ENCODE measurements around the gene ZNF365.

The ZNF365 gene

DNA sequence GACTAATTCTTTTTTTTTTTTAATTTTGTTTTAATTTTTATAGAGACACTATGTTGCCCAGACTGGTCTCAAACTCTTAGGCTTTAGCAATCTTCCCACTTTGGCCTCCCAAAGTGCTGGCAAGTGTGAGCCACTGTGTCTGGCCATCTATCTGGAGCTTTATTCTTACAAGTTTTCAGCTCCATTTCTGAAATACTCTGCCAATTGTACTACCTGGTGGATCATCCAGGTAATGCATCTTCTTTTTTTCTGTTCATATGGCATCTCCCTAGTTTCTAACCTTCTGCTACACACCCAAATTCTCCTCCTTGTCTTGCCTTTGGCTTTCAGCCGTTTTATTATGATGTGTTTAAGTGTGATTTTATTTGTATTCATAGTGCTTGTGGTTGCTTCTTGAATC, 40.2 kb downstream of the ZNF365 start:
- no peak overlapping the region for H3K27ac ChIP-seq (ENCODE audit: low read length)
- H3K4me3 ChIP-seq (ENCODE audit: low read length in 2 of 2), result no peak overlapping the region
- no peaks in the 10 kb centered on the region for H3K4me1 ChIP-seq (ENCODE audit: control insufficient read depth, insufficient read depth, low read length)
- H3K9me3 ChIP-seq (ENCODE audit: control insufficient read depth in 2 of 2, low read length in 2 of 2), result no peaks in the 10 kb centered on the region
- no peak overlapping the region for H3K9ac ChIP-seq (ENCODE audit: low read length in 2 of 2)
- H3K27me3 ChIP-seq (ENCODE audit: control insufficient read depth in 1 of 2, insufficient read depth in 2 of 2, low read length in 2 of 2), result no peaks in the 10 kb centered on the region
- no peaks in the 10 kb centered on the region for H3K36me3 ChIP-seq (ENCODE audit: control insufficient read depth in 2 of 2, insufficient read depth in 2 of 2, low read length in 2 of 2)

DNA sequence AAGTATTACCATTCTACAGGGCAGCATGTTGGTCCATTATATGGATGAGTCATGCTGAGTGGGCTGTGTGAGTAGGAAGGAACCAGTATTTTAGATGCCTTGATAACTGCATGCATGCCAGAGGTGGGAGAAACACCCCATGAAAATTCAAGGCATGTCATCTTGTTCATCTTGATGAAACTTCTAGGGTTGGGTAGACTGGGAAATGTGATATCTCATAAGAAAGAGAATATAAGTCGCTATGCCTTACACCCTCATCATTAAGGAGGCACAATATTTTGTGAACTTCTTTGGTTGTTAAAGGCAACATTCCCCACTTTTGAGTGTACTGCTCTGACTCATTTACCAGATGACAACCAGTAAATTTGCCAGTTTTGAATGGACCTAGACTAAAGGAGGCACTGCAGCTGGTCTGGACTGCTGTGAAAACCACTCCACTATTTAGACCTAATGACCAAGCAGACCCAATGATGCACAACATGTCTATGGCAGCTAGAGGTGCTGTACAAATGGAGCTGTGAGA, 48.0 kb downstream of the ZNF365 start:
- no peaks in the 10 kb centered on the region for H3K9me3 ChIP-seq (ENCODE audit: control insufficient read depth in 2 of 2, low read length in 2 of 2)
- H3K4me1 ChIP-seq (ENCODE audit: control insufficient read depth, insufficient read depth, low read length), result no peaks in the 10 kb centered on the region
- no peak overlapping the region for H3K9ac ChIP-seq (ENCODE audit: low read length in 2 of 2)
- H3K27me3 ChIP-seq (ENCODE audit: control insufficient read depth in 1 of 2, insufficient read depth in 2 of 2, low read length in 2 of 2), result no peaks in the 10 kb centered on the region
- no peaks in the 10 kb centered on the region for H3K36me3 ChIP-seq (ENCODE audit: control insufficient read depth in 2 of 2, insufficient read depth in 2 of 2, low read length in 2 of 2)
- H3K4me3 ChIP-seq (ENCODE audit: low read length in 2 of 2), result no peak overlapping the region
- H3K27ac ChIP-seq (ENCODE audit: low read length), result no peak overlapping the region

DNA sequence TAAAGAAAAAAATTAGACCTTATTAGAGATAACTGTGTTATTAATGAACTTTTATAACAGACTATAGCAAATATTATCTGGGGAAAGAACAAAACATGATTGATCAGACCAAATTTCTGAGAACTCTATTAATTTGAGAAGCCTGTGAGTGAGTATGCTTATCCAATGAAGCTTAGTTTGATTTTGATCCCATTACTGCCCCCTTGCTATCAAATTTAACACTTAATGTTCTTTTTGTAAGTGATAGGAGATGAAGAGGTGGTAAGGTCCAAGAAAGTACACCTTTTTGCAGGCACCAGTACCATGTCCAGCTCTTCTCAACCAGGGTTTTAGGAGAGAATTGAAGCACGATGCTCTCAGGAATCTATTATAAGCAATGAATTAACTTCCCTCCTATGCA, 49.9 kb downstream of the ZNF365 start:
- H3K36me3 ChIP-seq (ENCODE audit: control insufficient read depth in 2 of 2, insufficient read depth in 2 of 2, low read length in 2 of 2), result no peaks in the 10 kb centered on the region
- no peak overlapping the region for H3K9ac ChIP-seq (ENCODE audit: low read length in 2 of 2)
- no peaks in the 10 kb centered on the region for H3K27me3 ChIP-seq (ENCODE audit: control insufficient read depth in 1 of 2, insufficient read depth in 2 of 2, low read length in 2 of 2)
- H3K4me3 ChIP-seq (ENCODE audit: low read length in 2 of 2), result no peak overlapping the region
- H3K27ac ChIP-seq (ENCODE audit: low read length), result no peak overlapping the region
- H3K9me3 ChIP-seq (ENCODE audit: control insufficient read depth in 2 of 2, low read length in 2 of 2), result no peaks in the 10 kb centered on the region
- H3K4me1 ChIP-seq (ENCODE audit: control insufficient read depth, insufficient read depth, low read length), result no peaks in the 10 kb centered on the region

DNA sequence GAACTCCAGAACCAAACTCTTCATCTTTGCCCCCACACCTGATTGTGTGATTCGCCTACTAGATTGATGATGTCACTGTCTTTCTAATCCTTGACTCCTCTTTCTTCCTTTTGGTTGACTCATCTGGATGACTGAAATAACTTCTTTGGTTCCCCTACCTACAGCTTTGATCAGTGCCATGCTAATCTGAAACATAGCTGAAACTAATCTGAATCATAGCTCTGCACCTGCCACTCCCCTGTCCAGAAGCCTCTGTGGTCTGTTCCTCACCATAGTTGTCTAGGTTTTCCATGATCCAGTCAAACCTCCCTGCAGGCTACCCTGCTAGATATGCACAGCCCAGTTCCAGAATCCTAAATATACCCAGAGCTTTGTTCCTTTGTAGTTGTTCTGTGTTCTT, 51.9 kb downstream of the ZNF365 start:
- Histone ChIP-seq H3K9me3 (ENCODE audit: control insufficient read depth in 2 of 2, low read length in 2 of 2) (no peaks in the 10 kb centered on the region), H3K9ac (ENCODE audit: low read length in 2 of 2) (no peak overlapping the region), H3K4me3 (ENCODE audit: low read length in 2 of 2) (no peak overlapping the region), H3K27ac (ENCODE audit: low read length) (no peak overlapping the region), H3K4me1 (ENCODE audit: control insufficient read depth, insufficient read depth, low read length) (no peaks in the 10 kb centered on the region), H3K27me3 (ENCODE audit: control insufficient read depth in 1 of 2, insufficient read depth in 2 of 2, low read length in 2 of 2) (no peaks in the 10 kb centered on the region), H3K36me3 (ENCODE audit: control insufficient read depth in 2 of 2, insufficient read depth in 2 of 2, low read length in 2 of 2) (no peaks in the 10 kb centered on the region)

DNA sequence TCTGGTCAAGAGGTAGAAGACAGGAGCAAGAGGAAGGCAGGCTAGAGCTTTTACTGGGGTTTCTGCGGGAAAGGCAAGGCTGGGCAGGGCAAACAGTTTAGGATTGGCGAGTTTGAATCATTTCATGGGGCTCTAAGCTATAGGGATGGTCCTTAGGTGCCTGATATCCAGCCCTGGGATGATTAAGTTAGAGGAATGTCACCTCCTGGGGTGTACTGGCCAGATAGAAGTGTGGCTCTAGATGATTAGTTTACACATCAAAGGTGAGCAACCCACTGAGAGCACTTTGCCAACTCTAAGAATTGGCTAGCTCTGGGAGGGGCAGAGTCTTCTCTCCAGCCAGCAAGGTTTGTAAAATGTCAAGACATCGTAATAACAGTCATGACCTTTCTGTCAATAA, 52.4 kb downstream of the ZNF365 start:
- H3K9me3 ChIP-seq (ENCODE audit: control insufficient read depth in 2 of 2, low read length in 2 of 2), result no peaks in the 10 kb centered on the region
- no peak overlapping the region for H3K9ac ChIP-seq (ENCODE audit: low read length in 2 of 2)
- no peak overlapping the region for H3K27ac ChIP-seq (ENCODE audit: low read length)
- no peaks in the 10 kb centered on the region for H3K4me1 ChIP-seq (ENCODE audit: control insufficient read depth, insufficient read depth, low read length)
- no peak overlapping the region for H3K4me3 ChIP-seq (ENCODE audit: low read length in 2 of 2)
- no peaks in the 10 kb centered on the region for H3K36me3 ChIP-seq (ENCODE audit: control insufficient read depth in 2 of 2, insufficient read depth in 2 of 2, low read length in 2 of 2)
- no peaks in the 10 kb centered on the region for H3K27me3 ChIP-seq (ENCODE audit: control insufficient read depth in 1 of 2, insufficient read depth in 2 of 2, low read length in 2 of 2)

DNA sequence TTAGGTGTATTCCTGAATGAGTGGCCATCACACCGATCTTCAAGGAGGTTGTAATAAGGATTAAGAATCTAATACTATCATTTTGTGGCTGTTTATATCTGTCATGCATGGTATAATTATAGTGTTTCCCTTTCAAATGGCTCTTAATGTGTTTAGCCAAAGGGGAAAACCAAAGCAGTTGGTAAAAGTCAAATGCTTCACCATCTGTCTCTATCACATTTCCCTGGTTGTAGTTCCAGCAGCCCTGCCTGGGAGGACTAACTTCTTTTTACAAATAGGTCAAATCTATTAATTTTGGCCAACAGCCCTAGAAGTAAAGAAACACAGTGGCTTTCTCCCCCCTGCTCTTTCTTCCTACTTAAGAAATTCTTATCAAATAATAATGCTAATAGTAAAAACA, 56.7 kb downstream of the ZNF365 start:
- no peaks in the 10 kb centered on the region for H3K9me3 ChIP-seq (ENCODE audit: control insufficient read depth in 2 of 2, low read length in 2 of 2)
- no peaks in the 10 kb centered on the region for H3K27me3 ChIP-seq (ENCODE audit: control insufficient read depth in 1 of 2, insufficient read depth in 2 of 2, low read length in 2 of 2)
- H3K36me3 ChIP-seq (ENCODE audit: control insufficient read depth in 2 of 2, insufficient read depth in 2 of 2, low read length in 2 of 2), result no peaks in the 10 kb centered on the region
- no peak overlapping the region for H3K27ac ChIP-seq (ENCODE audit: low read length)
- no peak overlapping the region for H3K4me3 ChIP-seq (ENCODE audit: low read length in 2 of 2)
- H3K4me1 ChIP-seq (ENCODE audit: control insufficient read depth, insufficient read depth, low read length), result no peaks in the 10 kb centered on the region
- no peak overlapping the region for H3K9ac ChIP-seq (ENCODE audit: low read length in 2 of 2)

DNA sequence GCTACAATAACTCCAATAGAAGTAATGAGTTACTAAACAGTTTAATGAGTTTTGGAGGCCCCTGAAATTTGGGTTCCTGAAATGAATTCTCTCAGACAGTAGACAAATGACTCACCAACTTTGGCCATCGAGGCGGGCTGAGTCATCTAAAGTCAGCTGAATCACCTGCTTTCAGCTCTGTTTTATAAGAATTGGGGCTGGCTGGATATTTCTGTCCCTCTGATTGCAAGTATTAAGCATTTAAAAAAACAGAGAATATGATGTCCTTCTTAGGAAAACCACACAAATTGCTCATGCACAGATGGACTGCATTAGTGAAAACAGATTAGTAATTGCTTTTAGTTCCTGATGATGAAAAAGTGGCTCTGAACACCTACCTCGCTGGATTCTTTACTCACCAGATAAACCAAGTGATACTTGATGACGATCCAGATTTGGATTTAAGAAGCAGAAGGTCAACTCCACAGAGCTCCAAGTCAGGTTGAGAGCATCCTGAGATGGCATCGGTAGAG, 59.1 kb downstream of the ZNF365 start:
- Histone ChIP-seq H3K27ac (ENCODE audit: low read length) (no peak overlapping the region), H3K36me3 (ENCODE audit: control insufficient read depth in 2 of 2, insufficient read depth in 2 of 2, low read length in 2 of 2) (no peaks in the 10 kb centered on the region), H3K9ac (ENCODE audit: low read length in 2 of 2) (no peak overlapping the region), H3K9me3 (ENCODE audit: control insufficient read depth in 2 of 2, low read length in 2 of 2) (no peaks in the 10 kb centered on the region), H3K4me1 (ENCODE audit: control insufficient read depth, insufficient read depth, low read length) (no peaks in the 10 kb centered on the region), H3K27me3 (ENCODE audit: control insufficient read depth in 1 of 2, insufficient read depth in 2 of 2, low read length in 2 of 2) (no peaks in the 10 kb centered on the region), H3K4me3 (ENCODE audit: low read length in 2 of 2) (no peak overlapping the region)

DNA sequence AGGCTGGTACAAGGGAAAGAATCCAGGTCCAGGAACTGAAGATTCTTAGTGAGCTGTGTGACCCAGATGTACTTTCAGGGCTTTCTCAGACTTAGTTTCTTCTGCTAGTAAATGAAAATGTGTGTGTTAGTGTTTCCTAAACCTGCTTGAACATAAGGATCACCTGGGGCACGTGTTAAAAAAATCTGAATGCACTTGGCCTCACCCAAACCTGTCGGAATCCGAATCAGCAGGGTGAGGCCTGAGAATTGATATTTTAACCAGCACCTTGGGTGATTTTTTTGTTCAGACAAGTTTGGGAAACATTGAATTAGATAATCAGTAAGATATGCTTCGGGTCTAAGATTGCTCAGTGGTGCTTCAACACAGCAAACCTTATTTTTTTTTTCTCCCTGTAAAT, 59.7 kb downstream of the ZNF365 start:
- H3K9ac ChIP-seq (ENCODE audit: low read length in 2 of 2), result no peak overlapping the region
- no peaks in the 10 kb centered on the region for H3K9me3 ChIP-seq (ENCODE audit: control insufficient read depth in 2 of 2, low read length in 2 of 2)
- H3K36me3 ChIP-seq (ENCODE audit: control insufficient read depth in 2 of 2, insufficient read depth in 2 of 2, low read length in 2 of 2), result no peaks in the 10 kb centered on the region
- H3K4me1 ChIP-seq (ENCODE audit: control insufficient read depth, insufficient read depth, low read length), result no peaks in the 10 kb centered on the region
- H3K27me3 ChIP-seq (ENCODE audit: control insufficient read depth in 1 of 2, insufficient read depth in 2 of 2, low read length in 2 of 2), result no peaks in the 10 kb centered on the region
- H3K27ac ChIP-seq (ENCODE audit: low read length), result no peak overlapping the region
- H3K4me3 ChIP-seq (ENCODE audit: low read length in 2 of 2), result no peak overlapping the region

DNA sequence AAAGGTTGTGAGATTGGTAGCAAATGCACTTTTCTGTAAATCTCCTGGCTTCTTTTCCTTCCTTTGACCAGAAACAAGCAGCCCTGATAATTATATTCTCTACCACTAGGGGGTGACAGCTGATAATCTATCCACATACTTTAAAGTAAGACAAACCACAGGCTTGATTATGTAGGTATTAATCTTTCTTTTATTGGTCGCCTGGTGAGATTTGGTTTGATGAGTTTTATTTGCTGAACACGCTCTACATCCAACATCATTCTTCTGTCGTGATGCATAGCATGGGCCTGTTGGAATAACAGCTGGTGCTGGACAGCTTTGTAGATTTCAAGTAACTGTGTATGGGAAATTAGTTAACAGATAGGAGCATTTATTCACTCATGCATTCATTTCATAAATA, 63.5 kb downstream of the ZNF365 start:
- Histone ChIP-seq H3K27ac (ENCODE audit: low read length) (no peak overlapping the region), H3K27me3 (ENCODE audit: control insufficient read depth in 1 of 2, insufficient read depth in 2 of 2, low read length in 2 of 2) (no peaks in the 10 kb centered on the region), H3K4me1 (ENCODE audit: control insufficient read depth, insufficient read depth, low read length) (peaks cover 3% of the 10 kb centered on the region), H3K4me3 (ENCODE audit: low read length in 2 of 2) (no peak overlapping the region), H3K9ac (ENCODE audit: low read length in 2 of 2) (no peak overlapping the region), H3K36me3 (ENCODE audit: control insufficient read depth in 2 of 2, insufficient read depth in 2 of 2, low read length in 2 of 2) (no peaks in the 10 kb centered on the region), H3K9me3 (ENCODE audit: control insufficient read depth in 2 of 2, low read length in 2 of 2) (no peaks in the 10 kb centered on the region)

DNA sequence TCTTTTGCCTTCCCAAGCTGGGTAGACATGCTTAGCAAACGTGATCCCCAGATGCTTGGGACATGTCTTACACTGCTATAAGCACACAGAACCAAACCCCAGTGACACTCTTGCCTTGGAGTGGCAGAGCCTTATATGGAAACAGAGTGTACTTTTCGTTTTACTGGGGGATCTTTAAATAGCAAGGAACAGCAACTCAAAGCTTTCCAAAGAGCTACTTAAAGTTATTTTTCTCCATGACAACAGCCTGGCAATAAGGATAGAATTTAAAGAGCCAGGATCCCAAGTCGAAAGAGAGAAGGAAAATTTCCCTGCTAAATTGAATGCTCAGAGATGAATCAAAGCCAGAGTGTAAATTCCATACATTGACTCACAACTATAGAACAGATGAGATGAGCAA, 67.8 kb downstream of the ZNF365 start:
- H3K9ac ChIP-seq (ENCODE audit: low read length in 2 of 2), result no peak overlapping the region
- peaks cover 3% of the 10 kb centered on the region for H3K4me1 ChIP-seq (ENCODE audit: control insufficient read depth, insufficient read depth, low read length)
- H3K27ac ChIP-seq (ENCODE audit: low read length), result no peak overlapping the region
- H3K36me3 ChIP-seq (ENCODE audit: control insufficient read depth in 2 of 2, insufficient read depth in 2 of 2, low read length in 2 of 2), result no peaks in the 10 kb centered on the region
- no peaks in the 10 kb centered on the region for H3K27me3 ChIP-seq (ENCODE audit: control insufficient read depth in 1 of 2, insufficient read depth in 2 of 2, low read length in 2 of 2)
- H3K9me3 ChIP-seq (ENCODE audit: control insufficient read depth in 2 of 2, low read length in 2 of 2), result no peaks in the 10 kb centered on the region
- peak overlapping the region; percentile 3 to 28 for H3K4me3 ChIP-seq (ENCODE audit: low read length in 2 of 2)

DNA sequence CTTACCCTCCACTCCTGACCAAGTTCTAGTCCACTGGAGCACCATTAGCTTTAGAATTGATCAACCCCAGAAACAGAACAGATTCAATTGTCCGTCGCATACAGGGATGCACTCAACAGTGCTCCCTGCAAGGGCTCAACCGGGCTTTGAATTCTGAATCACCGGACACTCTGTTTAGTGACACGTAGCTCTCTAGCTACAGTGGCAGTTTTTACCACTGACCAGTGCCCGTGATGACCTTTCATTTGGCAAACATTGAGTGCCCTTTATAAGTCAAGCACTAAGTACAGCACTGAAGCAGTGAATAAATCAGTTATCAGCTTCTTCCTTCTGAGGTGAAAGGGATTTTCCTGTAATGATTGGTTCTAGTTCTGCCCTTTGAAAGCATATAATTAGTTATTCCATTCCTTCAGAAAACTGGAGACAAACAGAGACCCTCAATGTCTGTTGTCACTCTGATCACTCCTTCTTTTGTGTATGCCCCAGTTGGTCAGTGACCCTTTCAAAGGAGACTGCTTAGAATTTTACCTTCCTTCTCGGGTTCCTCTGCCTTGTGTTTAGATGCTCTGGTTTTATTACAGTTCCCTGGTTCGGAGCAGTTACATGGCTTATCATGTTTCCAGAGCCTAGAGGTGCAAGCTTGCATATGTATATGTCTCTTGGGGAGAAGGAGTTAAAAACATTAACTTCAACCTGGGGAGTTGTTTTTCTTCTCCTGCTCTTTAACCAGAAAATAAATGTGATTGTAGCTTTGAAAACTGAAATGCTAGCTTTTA, 68.9 kb downstream of the ZNF365 start:
- no peak overlapping the region for H3K9ac ChIP-seq (ENCODE audit: low read length in 2 of 2)
- H3K4me3 ChIP-seq (ENCODE audit: low read length in 2 of 2), result no peak overlapping the region
- no peaks in the 10 kb centered on the region for H3K27me3 ChIP-seq (ENCODE audit: control insufficient read depth in 1 of 2, insufficient read depth in 2 of 2, low read length in 2 of 2)
- no peaks in the 10 kb centered on the region for H3K9me3 ChIP-seq (ENCODE audit: control insufficient read depth in 2 of 2, low read length in 2 of 2)
- no peak overlapping the region for H3K27ac ChIP-seq (ENCODE audit: low read length)
- no peaks in the 10 kb centered on the region for H3K36me3 ChIP-seq (ENCODE audit: control insufficient read depth in 2 of 2, insufficient read depth in 2 of 2, low read length in 2 of 2)
- peaks cover 3% of the 10 kb centered on the region for H3K4me1 ChIP-seq (ENCODE audit: control insufficient read depth, insufficient read depth, low read length)
